ENCODE measurements around the gene TMEM88.
"Not testable (repeated sequence)": the region's sequence is repeated elsewhere in the genome, so short reads cannot be mapped to it uniquely, and the experiment has no call there.

TMEM88 gene, protein sequence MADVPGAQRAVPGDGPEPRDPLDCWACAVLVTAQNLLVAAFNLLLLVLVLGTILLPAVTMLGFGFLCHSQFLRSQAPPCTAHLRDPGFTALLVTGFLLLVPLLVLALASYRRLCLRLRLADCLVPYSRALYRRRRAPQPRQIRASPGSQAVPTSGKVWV

DNA sequence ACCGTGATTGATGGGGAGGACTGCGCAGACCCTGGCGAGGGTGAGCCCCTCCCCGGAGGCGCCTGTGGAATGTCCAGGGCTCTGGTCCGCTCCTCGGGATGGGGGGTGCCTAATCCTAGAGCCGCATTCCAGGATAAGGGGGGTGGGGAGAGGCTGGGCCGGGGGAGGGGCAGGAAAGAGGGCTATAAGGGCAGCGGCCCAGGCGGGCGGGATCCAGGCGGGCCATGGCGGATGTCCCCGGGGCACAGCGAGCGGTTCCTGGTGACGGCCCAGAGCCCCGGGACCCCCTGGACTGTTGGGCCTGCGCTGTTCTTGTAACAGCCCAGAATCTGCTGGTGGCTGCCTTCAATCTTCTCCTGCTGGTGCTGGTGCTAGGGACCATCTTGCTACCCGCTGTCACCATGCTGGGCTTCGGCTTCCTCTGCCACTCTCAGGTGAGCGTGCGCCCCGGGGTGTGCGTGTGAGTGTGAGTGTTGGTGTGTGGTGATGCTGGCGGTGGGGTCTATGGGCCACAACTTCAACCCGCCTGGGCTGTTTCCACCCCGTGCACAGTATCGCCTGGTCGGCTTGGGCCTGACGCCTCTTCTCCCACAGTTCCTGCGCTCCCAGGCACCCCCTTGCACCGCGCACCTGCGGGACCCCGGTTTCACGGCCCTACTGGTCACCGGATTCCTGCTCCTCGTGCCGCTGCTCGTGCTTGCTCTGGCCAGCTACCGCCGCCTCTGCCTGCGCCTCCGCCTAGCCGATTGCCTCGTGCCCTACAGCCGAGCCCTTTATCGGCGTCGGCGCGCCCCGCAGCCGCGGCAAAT lies at the start of gene TMEM88:
TSS of gene TMEM88 (plus strand) at position 216 of the 809 bp plus-strand sequence. CDS start at position 225, 9 bp downstream.
- no peak for DNase-seq

DNA sequence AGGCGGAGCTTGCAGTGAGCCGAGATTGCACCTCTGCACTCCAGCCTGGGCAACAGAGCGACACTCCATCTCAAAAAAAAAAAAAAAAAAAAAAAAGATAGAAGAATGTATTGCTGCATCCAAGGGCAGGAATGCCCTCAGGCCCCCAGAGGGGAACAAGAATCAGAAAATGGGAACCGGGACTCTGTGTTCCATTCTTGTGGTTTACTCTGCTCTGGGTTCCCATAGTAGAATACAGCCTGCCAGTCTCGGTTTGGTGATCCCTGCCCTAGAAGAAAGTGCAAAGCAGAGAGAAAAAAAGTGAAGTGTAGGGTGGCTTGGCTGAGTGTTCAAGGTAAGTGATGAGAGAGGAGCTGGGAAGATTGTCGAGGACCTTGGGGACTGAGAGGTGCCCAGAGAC lies 48.3 kb upstream of the TMEM88 start:
- DNase-seq, result no peak

DNA sequence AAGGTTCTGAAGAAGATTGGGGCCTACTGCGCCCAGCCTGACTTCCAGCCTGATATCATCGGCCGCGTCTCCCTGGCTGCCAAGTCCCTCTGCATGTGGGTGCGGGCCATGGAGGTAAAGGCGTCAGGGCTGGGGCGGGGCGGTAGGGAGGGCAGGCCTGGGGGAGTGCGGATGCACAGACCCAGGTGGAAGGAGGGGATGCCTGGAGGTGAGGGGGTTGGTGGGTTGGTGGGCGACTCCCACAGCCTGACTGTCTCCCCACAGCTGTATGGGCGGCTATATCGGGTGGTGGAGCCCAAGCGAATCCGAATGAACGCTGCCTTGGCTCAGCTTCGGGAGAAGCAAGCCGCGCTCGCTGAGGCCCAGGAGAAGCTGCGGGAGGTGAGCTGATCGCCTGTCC lies 47.7 kb upstream of the TMEM88 start:
- DNase-seq, result no peak

DNA sequence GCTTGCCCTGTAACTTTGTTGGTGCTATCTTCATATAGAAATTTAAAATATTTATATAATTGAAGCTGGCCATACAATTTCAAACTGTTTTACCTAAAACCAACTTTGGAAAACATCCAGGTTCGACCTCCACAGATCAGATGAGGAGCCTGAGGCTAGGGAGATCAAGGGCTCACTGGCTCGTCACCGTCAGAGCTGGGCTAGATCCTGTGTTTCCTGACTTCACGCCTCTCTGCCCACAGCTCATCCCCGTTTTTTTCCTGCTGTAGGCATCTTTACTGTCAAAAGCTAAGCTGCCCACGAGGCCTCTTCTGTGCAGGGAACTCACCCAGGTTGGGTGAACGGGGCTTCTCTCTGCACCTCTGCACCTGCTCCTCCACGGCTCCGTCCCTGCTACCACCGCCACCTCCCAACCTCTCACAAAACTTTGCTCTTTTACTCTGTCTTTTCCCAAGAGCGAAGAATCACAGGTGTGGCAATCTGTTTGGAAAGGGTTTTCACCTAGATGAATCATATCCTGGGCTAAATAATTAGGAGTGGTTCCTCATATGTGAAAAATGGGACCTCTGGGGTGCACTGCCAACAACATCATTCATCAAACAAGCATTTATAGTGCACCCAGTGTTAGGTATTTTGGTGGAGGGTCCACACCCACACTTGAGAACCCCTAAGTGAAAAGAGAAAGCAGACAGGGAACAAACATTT lies 45.6 kb upstream of the TMEM88 start:
- no peak for DNase-seq

DNA sequence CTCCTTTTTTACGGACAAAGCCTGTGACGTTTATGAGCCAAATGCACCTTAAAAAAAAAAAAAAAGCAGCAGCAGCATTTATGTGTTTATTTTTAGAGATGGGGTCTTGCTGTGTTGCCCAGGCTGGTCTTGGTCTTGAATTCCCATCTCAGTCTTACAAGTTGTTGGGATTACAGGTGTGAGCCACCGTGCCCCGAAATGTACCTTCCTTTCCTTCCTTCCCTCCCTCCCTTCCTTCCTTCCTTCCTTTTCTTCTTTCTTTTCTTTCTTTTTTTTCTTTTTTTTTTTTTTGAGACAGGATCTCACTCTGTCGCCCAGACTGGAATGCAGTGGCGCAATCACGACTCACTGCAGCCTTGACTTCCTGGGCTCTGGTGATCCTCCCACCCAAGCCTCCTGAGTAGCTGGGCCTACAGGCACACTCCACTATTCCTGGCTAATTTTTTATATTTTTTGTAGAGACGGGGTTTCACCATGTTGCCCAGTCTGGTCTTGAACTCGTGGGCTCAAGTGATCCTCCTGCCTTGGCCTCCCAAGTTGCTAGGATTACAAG lies 45.0 kb upstream of the TMEM88 start:
- DNase-seq, result not testable (repeated sequence)

DNA sequence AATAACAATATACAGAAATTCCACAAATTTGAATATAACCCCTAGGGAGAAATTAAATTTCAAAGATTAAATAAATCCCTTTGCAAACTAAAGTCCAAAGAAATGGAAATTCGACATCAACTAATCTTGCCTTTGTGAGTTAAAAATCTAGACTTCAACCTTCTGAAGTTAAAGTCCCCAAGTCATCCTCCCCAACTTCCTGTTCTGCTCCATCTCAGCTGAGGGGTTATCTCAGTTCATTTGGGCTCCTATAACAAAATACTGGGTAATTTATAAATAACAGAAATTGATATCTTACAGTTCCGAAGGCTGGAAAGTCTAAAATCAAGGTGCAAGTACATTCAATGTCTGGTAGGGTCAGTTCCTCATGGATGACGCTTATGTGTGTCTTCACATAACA lies 43.6 kb upstream of the TMEM88 start:
- DNase-seq, result no peak

DNA sequence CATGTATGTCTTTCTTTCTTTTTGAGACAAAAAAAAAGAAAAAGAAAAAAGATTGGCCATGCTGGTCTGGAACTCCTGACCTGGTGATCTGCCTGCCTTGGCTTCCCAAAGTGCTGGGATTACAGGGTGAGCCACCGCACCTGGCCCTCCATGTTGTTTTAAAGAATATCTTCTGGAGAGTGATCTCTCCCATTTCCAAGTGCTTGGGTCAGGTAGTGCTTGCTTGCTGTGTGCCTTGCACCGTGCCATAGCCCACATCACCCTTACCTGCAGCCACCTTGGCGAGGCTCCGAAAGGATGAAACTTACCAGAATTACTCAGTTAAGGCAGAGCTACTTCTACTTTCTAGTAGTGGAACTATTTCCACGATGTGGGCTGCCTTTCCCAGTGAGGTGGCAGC lies 39.9 kb upstream of the TMEM88 start:
- DNase-seq, result no peak

DNA sequence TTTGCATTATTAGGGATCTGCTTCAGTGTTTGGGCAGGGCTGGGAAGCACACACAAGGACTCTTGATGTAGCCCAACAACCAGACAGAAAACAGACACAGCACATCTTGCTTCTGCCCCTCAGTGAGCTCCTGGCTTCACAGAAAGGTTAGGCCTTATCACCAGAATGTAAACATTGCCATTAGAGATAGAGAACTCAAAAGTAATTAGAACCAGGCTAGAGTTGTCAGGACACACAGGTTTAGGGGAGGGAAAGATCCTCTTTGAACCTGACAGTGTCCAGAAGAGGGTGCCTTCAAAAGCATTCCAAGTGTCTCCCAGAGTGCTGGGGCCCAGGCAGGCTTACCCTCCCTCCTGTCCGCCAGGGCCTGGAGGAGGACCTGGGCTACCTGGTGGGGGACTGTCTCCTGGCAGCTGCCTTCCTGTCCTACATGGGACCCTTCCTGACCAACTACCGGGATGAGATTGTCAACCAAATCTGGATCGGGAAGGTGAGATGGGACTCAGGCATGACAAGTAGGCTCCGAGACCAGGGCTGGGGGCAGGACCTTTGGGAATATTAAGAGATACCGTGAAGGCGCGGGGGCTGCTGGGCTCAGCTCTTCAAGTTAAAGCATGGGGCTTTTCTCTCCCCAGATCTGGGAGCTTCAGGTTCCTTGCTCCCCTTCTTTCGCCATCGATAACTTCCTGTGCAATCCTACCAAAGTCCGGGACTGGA lies 37.8 kb upstream of the TMEM88 start:
- DNase-seq, result no peak

DNA sequence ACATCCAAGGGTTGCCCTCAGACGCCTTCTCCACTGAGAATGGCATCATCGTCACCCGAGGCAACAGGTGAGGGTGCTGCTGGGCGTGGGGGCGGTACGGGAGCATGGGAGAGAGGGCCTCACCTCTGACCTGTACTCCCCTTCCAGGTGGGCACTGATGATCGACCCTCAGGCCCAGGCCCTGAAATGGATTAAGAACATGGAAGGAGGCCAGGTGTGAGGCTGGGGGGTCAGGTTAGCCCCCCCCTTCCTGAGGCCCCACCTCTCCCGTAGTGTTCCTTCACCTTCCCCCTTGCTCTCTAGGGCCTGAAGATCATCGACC lies 37.3 kb upstream of the TMEM88 start:
- DNase-seq, result no peak

DNA sequence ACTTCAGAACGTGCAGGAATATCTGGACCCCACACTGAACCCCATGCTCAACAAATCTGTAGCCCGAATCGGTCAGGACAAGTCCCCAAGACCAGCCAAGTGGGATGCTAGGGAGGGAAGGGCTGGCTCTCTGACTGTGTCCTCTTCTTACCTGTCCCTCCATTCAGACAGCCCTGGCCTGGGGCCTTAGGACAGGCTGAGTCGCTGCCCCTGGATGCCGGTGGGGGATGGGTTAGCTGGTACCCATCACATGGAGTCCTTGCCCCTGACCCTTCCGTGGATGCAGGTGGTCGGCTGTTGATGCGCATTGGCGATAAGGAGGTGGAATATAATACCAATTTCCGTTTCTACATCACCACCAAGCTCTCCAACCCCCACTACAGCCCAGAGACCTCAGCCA lies 36.8 kb upstream of the TMEM88 start:
- DNase-seq, result no peak

DNA sequence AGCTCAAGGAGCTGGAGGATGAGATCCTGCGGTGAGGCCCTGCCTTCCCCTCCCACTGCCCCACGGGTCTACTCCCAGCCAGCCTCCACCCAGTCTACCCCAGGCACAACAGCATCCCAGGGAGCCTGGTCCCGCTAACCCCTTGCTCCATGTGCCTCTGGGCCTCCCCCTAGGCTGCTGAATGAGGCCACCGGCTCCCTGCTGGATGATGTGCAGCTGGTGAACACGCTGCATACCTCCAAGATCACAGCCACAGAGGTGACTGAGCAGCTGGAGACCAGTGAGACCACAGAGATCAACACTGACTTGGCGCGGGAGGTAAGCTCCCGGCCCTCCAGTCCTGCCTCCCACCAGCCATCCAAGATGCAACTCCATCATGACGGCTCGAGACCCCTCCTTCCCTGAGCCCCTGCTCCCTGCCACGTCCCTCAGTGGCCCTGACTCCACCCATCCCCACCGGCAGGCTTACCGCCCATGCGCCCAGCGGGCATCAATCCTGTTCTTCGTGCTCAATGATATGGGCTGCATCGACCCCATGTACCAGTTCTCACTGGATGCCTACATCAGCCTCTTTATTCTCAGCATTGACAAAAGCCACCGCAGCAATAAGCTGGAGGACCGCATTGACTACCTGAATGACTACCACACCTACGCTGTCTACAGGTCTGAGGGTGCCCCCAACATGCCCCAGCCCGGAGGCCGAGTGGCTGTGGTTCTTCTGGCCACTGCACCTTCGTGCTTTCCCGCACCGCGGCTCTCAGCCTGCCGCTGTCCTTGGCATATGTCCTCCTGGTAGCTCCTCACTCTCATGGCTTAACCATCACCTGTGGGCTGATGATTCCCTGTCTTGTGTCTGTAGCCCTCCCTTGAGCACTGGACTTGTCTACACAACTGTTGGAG lies 35.9 kb upstream of the TMEM88 start:
- DNase-seq, result no peak

DNA sequence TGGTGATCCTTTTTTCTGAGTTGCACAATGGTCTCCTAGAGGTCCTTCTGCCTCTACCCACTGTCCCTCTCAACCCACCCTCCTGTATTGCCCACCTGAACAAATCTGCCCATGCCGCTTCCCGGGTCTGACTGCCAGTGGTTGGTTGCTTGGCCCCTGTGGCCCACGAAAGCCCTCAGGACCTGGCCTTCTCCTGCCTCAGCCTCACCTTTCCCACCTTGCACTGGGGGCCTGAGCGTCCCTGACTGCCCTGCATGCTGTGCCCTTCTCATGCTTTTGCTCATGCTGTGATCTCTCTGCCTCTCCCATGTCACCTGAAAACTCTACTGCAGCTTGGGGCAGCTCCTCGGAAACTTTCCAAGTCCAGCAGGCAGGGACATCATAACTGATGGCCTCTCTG lies 34.6 kb upstream of the TMEM88 start:
- DNase-seq, result no peak

DNA sequence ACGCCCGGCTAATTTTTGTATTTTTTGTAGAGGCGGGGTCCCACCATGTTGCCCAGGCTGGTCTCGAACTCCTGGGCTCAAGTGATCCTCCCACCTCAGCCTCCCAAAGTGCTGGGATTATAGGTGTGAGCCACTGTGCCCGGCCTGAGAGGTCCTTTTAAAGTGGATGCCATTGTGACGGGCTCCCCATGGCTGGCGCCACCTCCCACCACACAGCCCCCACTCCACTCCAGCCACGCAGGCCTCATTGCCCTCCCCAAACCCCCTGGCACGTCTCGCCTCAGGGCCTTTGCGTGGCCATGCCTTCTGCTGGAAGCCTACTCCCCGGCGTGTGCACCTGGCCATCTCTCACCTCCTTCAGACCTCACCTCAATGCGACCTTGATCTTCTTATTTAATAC lies 32.7 kb upstream of the TMEM88 start:
- no peak for DNase-seq

DNA sequence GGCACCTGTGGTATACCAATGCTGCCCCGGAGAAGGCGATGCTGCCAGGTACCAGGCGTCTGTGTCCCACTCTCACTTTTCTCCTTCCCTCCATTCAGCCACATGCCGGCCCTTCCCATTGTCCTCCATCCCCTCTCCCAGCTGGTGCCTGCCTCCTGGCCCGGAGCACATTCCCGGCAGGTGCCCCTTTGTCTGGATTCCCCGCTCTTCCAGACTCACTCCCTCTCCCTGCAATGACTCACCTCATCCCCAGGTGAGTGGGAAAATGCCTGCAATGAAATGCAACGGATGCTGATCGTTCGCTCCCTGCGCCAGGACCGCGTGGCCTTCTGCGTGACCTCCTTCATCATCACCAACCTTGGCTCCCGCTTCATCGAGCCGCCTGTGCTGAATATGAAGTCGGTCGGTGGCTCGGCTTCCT lies 31.3 kb upstream of the TMEM88 start:
- no peak for DNase-seq

DNA sequence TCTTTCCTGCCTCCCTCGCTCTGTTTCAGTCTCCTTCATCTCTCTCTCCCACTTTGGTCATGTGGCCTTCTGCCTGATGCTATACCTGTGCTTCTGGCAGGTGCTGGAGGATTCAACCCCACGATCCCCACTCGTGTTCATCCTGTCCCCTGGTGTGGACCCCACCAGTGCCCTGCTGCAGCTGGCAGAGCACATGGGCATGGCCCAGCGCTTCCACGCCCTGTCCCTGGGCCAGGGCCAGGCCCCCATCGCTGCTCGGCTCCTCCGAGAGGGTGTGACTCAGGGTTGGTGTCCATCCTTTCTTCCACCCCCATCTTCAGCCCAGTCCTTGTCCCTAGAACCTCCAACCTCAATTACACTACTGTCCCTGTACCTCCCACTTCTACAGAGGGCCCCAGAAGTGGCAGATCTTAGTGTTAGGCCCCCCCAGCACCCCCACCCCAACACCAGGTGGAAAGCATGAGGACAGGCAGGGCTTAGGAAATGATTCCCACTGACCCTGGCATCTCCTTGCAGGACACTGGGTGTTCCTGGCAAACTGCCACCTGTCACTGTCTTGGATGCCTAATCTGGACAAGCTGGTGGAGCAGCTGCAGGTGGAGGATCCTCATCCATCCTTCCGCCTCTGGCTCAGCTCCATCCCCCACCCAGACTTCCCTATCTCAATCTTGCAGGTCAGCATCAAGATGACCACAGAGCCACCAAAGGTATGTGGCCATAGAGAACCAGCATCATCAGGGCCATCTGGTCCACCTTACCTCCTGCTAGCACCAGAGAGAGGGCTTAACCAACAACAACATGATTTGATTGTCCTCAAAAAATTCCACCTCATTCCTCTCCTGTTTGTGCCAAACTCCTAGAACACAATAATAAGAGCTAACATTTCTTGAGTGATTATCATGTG lies 30.6 kb upstream of the TMEM88 start:
- DNase-seq, result no peak

DNA sequence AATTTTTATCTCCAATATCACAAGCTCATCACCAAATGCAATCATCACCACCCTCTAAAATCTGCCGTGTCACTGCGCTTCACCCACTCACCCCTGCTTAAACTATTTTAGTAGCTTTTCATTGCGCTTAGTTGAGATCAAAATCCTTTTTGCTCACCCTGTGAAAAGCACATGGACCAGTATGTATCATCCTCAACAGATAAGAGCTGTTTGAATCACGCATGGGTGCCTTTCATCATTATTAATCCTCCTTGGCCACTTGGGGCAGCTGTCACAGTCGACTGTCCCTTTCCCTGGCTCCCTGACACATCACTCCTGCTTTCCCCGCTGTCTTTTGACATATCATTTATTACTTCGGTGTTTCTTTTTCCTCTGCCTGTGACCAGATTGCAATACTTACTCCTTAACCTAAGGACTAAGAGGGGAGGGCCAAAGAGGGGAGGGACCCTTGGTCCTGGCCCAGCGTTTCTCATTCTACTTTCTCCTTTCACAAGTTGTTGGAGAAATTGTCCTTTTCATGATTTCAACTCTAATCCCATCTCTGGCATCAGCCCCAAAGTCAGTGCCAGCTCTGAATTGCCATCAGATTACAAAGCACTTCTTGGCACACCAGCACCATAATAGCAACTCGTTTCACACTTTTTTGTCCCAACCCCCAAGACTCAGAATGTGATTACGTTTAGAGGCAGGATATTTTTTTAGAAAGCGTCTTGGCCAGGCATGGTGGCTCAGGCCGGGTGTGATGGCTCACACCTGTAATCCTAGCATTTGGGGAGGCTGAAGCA lies 29.5 kb upstream of the TMEM88 start:
- DNase-seq, result no peak

DNA sequence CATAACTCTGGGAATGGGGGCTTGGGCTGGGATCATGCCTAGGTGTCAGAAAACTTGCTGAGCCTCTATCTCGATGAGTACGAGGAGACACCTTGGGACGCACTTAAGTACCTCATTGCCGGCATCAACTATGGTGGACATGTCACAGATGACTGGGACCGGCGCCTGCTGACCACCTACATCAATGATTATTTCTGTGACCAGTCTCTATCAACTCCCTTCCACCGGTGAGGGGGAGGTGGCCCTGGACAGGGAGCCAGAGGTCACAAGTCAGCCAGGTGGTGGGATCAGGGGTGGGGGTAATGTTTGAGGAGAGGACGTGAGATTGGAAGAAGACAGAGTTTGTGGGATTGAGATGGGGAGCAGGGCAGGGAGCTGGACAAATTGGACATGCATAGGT lies 24.2 kb upstream of the TMEM88 start:
- DNase-seq, result no peak

DNA sequence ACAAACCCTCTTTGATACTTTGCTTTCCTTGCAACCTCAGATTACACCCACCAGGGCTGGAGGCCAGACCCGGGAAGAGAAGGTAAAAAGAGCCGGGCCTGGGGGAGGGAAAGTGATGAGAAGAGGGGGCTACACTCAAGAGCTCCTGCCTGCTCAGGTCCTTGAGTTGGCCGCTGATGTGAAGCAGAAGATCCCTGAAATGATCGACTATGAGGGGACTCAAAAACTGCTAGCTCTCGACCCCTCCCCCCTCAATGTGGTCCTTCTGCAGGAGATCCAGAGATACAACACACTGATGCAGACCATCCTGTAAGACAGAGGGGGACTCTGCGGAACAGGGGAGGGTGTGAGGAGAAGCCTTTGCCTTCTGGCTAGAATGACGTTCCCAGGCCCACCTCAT lies 23.6 kb upstream of the TMEM88 start:
- no peak for DNase-seq

DNA sequence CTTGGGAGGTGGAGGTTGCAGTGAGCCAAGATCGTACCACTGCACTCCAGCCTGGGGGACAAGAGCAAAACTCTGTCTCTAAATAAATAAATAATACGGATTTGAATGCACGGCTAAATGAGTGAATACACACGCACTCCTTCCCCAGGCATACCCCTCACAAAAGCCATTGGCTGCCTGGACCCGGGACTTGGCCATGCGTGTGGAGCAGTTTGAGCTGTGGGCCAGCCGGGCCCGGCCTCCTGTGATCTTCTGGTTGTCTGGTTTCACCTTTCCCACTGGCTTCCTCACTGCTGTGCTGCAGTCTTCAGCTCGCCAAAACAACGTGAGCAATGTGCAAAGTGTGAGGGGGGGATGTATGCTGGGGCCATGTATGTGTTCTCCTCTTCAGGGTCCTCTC lies 22.4 kb upstream of the TMEM88 start:
- DNase-seq, result no peak

All from NCI-H2081 treated with DMSO at 0.1 percent for 48 hours (cell line).